AG04450 (cell line): ENCODE results near the gene PAH. TPM values are rescaled to one million over a fixed set of nuclear protein-coding genes. Genes with fewer than 3 reads are reported as not detected.

ENCODE experiments used
- CTCF ChIA-PET: fragments of 300-600, 350-600 bp; formaldehyde crosslinking; extraction: SDS; loops from one replicate; lab custom pipeline; 2022; ENCODE audit warnings: antibody characterized with exemption, inconsistent platforms; lab: Charles Lee
- POLR2A ChIA-PET: fragments of 350-600 bp; formaldehyde crosslinking; extraction: SDS; loops from one replicate; lab custom pipeline; 2021; ENCODE audit warnings: antibody characterized with exemption, inconsistent platforms; lab: Yijun Ruan, JAX
- DNase-seq: peaks from one replicate; pipeline ENCODE4 v3.0.0-alpha.2; 2011; ENCODE audit warnings: low read depth, low spot score
- H3K27ac ChIP-seq: one replicate; pipeline ENCODE4 v1.5.1; 2012; ENCODE audit warnings: low read depth, low read length, control low read depth
- H3K27me3 ChIP-seq: one replicate; pipeline ENCODE4 v1.6.0; 2012; ENCODE audit warnings: low read length; ENCODE audit not compliant: control insufficient read depth, insufficient read depth
- H3K4me3 ChIP-seq: 2 replicates; pipeline ENCODE4 v1.5.1; 2011; ENCODE audit warnings: mild to moderate bottlenecking, low read depth, low read length, control low read depth
- H3K9me3 ChIP-seq: 2 replicates; pipeline ENCODE4 v1.5.1; 2012; ENCODE audit warnings: low read length; ENCODE audit not compliant: control insufficient read depth, insufficient read depth
- CTCF ChIP-seq: IDR thresholded peaks from 2 replicates; pipeline ENCODE4 v1.5.1; 2011; ENCODE audit warnings: low read depth, low read length, control low read depth, inconsistent platforms
- polyA plus RNA-seq: library from polyadenylated mRNA; depleted of rRNA; stranded (reverse); fragments of >200 nt; gene quantifications from 2 replicates; pipeline ENCODE4 v1.2.3, GENCODE V29; 2011

The PAH gene
- polyA plus RNA-seq, 1 experiment: not detected

- peaks cover 3% of the 10 kb centered on the region; the same call in 1 of the 2 replicates for H3K9me3 ChIP-seq
- ChIA-PET POLR2A (no interaction called here), CTCF (no interaction called here)
- DNase-seq: no peak
- H3K27me3 ChIP-seq: peaks cover 35% of the 10 kb centered on the region
- H3K27ac ChIP-seq: no peak overlapping the region
- H3K4me3 ChIP-seq: no peak overlapping the region
- no peak for TF ChIP-seq CTCF
These were observed 46.8 kb upstream of the PAH start for GRCh38 chr12:102963796-102964195.

- Histone ChIP-seq H3K27me3 (peaks cover 41% of the 10 kb centered on the region), H3K27ac (no peak overlapping the region), H3K4me3 (no peak overlapping the region), H3K9me3 (peaks cover 3% of the 10 kb centered on the region; the same call in 1 of the 2 replicates)
- no peak for TF ChIP-seq CTCF
- DNase-seq: no peak
- ChIA-PET POLR2A (no interaction called here), CTCF (interaction anchor here (0.6 kb wide), 1 partner anchor 625 kb away, joined by 8 read pairs; no protein-coding TSS in a partner anchor)
These were observed 45.9 kb upstream of the PAH start for GRCh38 chr12:102962986-102963385.

GRCh38 chr12:102962532-102962931 is 45.5 kb upstream of the PAH start:
- Histone ChIP-seq H3K4me3 (no peak overlapping the region), H3K27ac (no peak overlapping the region), H3K9me3 (peaks cover 3% of the 10 kb centered on the region; the same call in 1 of the 2 replicates), H3K27me3 (peaks cover 44% of the 10 kb centered on the region)
- CTCF ChIA-PET: interaction anchor here (0.6 kb wide), 1 partner anchor 625 kb away, joined by 8 read pairs; no protein-coding TSS in a partner anchor
- TF ChIP-seq CTCF: no peak
- POLR2A ChIA-PET: no interaction called here
- DNase-seq: no peak

- ChIA-PET POLR2A (no interaction called here), CTCF (interaction anchor here (1.0 to 1.1 kb wide), 2 partner anchors 13 to 587 kb away, joined by 3 to 4 read pairs; no protein-coding TSS in a partner anchor)
- peaks cover 3% of the 10 kb centered on the region; the same call in 1 of the 2 replicates for H3K9me3 ChIP-seq
- peaks cover 49% of the 10 kb centered on the region for H3K27me3 ChIP-seq
- no peak overlapping the region for H3K4me3 ChIP-seq
- H3K27ac ChIP-seq: no peak overlapping the region
- DNase-seq: no peak
- TF ChIP-seq CTCF: no peak
These were observed 44.4 kb upstream of the PAH start for GRCh38 chr12:102961466-102961855.

GRCh38 chr12:102960766-102961465 is 43.9 kb upstream of the PAH start:
- peaks cover 3% of the 10 kb centered on the region; the same call in 1 of the 2 replicates for H3K9me3 ChIP-seq
- H3K27me3 ChIP-seq: peaks cover 53% of the 10 kb centered on the region
- DNase-seq: no peak
- no peak overlapping the region for H3K27ac ChIP-seq
- H3K4me3 ChIP-seq: no peak overlapping the region
- ChIA-PET CTCF (interaction anchor here (1.0 to 1.1 kb wide), 2 partner anchors 13 to 587 kb away, joined by 3 to 4 read pairs; no protein-coding TSS in a partner anchor), POLR2A (no interaction called here)
- no peak for TF ChIP-seq CTCF
